A673 (cell line): ENCODE results near the gene CTIF.

Source experiments
- EZH2 ChIP-seq: fragments of 200-600 bp; sonication (generic); IDR thresholded peaks from 2 replicates; pipeline ENCODE4 v1.6.1; 2017; ENCODE audit warnings: borderline replicate concordance, low read depth, mild to moderate bottlenecking, mixed read lengths, antibody characterized with exemption, low read length; ENCODE audit not compliant: poor library complexity, severe bottlenecking
- TF ChIP-seq, protein P1 (sequence below): fragments of 300-800, 200-600 bp; sonication (generic); conservative IDR thresholded peaks from 2 replicates; pipeline ENCODE4 v1.5.1; 2017; ENCODE audit warnings: low read depth, mild to moderate bottlenecking, antibody characterized with exemption, low read length, moderate library complexity, mixed read lengths

DNA sequence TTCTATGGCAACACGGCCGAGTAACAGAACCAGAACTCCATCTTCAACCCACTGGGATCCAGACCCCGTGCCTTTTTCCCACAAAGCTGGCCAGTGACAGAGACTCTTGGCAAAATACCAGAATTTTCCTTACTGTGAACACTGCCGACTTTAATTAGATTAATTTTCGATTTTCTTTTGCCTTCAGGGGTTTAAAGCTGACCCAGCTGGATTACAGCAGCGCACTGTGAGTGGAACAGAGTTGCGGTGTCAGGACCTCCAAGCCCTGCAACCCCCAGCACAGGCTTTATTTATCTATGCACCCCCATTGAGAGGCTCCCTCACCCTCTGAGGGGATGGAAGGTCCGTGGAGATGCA is 36.4 kb downstream of the CTIF start:
- TF ChIP-seq, protein P1, sequence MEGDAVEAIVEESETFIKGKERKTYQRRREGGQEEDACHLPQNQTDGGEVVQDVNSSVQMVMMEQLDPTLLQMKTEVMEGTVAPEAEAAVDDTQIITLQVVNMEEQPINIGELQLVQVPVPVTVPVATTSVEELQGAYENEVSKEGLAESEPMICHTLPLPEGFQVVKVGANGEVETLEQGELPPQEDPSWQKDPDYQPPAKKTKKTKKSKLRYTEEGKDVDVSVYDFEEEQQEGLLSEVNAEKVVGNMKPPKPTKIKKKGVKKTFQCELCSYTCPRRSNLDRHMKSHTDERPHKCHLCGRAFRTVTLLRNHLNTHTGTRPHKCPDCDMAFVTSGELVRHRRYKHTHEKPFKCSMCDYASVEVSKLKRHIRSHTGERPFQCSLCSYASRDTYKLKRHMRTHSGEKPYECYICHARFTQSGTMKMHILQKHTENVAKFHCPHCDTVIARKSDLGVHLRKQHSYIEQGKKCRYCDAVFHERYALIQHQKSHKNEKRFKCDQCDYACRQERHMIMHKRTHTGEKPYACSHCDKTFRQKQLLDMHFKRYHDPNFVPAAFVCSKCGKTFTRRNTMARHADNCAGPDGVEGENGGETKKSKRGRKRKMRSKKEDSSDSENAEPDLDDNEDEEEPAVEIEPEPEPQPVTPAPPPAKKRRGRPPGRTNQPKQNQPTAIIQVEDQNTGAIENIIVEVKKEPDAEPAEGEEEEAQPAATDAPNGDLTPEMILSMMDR, result no peak
- no peak for TF ChIP-seq EZH2
